ENCODE measurements around the gene NUP62.

The NUP62 gene

DNA sequence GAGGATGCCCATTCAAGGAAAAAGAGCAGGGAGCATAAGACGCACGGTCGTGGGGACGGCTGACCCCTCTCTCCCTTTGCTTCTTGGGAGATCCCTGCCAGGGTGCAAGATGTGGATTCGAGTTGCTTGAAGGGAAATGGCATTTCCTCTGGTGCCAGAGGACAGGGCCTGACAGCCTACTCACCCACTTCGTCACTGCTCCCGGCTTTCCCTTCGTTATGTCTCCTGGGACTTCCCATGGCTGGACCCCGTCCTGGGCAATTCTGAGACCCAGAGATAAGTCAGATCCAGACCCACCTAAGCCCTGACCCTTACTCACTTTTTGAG is 50.6 kb downstream of the NUP62 start:
- DNase-seq: no peak

DNA sequence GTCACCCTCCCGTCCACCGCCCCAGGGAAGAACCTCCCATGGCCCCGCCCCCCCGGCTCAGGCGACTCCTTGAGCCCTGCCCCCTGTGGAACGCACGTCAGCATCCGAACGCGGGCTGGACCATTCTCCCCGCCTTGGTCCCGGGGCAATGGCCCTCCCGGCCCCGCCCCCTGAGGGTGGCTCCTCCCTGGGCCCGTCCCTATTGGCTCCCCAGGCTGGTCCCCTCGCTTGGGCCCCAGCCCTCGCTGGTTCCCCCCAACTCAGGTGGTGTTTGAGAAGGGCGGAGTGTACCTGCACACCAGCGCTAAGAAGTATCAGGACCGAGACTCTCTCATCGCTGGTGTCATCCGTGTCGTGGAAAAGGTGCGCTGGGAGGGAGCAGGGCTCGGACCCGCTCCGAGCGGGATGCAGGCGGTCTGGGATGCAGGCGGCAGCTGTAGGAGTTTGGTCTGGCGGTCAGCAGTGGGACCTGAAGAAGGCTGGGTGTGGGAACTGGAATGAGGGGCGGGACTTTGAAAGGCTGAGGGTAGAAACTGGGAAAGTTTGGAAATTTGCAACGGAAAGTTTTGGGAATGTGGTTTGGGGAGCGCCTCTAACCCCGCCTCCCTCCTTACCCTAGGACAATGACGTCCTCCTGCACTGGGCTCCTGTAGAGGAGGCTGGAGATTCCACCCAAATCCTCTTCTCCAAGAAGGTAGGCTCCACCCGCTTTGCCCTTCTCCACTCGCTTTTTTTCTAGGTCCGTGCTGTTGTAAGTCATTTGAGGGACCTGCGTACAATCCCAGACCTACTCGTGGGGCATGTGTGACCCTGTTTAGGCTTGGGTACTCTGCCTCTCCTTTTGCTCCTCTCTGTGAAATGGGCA is 51.2 kb downstream of the NUP62 start:
- peak; percentile 98 for DNase-seq

DNA sequence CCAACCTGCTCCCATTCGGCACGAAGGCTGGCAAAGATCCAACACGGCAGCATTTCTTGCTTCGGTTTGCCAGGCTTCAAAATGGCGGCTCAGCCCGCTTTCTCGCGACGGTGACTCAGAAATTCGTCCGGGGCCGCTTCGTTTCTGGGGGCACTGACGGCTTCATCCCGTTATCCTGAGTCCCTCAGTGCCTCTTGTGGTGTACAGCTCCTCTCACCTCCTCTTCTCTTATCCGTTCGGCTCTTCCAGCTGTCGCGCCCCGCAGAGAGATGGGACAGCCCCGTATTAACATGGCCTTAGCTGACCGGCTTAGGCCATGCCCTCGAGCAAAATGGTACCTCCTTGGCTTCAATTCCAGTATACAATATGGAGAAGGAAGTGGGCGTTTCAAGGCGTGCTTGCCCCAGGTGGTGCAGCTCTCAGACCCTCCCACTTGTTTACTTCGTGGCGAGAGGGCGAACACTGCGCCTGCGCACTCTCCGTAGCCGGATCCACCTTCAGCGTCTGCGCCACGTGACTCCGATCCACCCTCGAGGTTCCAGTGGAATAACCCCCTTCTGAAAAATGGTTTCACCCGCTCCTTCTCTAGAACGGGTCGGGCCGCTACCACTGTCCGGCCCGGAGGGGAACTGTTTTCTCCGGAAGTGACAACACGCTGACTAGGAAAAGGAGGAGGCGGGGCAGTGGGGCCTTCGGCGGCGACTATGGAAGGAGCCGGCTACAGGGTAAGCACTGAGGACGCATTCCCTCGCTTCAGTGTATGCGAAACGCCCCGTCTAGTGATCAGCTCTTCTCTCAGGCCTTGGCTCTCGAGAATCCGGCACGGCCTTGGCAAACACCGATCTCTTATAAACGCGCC is 52.1 kb downstream of the NUP62 start, which contains the start of the genes AKT1S1 and TBC1D17:
Gene AKT1S1 (minus strand): TSS at position 336 of the 859 bp plus-strand sequence. CDS start 4,060 bp downstream, outside the sequence.
Gene TBC1D17 (plus strand): TSS at position 683 of the 859 bp plus-strand sequence. CDS start 22 bp downstream, at position 705.
- peak; percentile 100 for DNase-seq

DNA sequence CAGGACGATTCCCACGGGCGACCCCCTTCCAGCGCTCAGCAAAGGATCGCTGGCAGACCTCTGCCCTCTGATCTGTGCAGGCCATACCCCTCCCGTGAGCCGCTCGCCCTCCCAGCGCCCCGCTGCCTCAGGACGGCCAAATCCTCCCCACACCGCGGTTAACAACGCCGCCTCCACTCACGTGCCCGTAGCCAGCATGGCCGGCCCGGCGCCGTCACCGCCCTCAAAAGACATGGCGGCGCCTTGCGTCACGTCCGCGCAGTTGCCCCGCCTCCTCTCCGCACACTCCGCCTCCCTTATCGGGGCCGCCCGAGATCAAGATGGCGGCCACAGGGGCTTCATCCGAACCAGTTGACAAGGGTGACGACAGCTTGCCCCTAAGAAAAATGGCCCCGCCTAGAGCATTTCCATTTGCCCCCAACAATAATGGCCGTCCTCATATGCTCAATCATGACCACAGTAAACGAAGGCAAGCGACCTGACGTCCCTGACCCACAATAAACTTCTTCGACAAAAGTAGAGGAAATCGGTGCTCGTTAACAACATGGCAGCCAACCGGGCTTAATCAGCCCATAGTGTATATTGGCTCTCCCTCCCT is 52.8 kb downstream of the NUP62 start:
- DNase-seq: peak; percentile 99

DNA sequence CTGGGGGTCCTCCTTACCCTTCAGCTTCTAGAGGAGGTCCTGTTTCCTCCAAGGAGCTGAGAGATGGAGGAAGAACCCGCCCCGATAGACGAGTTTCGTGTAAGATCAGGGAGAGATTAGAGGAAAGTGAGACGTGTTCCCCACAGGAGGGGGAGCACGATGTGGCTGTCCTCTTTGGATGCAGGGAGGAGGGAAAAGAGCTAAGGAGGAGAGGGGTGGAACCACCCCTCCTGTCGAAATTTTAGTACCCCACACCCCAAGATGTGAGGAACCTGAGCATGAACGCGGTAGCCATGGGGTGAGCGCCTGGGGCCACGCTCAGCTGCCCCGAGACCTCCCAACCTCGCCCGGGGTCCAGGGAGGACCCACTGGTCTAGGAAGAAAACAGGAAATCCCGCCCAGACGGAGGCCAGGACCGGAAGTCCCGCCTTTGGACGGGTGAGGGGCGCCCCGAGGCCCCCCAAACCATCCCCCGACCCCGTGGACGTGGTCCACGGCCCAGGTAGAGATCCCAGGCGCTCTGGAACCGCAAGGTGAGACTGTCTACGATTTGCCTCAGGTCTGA is 53.4 kb downstream of the NUP62 start:
- DNase-seq: peak; percentile 45

DNA sequence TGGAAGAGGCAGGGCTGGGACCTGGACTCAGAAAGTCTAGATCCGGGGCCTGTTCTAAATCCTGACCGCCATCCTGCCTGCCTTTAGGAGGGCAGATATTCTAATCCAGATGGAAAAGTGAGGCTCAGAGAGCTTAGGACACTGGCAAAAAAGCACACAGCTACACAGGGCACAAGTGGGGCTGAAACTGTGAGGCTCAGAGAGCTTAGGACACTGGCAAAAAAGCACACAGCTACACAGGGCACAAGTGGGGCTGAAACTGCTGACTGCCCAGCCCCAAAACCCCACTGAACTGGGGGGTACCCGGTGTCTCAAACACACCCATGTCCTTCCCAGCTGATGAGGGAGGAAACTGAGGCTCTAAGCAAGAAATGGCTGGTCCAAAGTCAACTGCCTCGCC is 54.1 kb downstream of the NUP62 start:
- no peak for DNase-seq

DNA sequence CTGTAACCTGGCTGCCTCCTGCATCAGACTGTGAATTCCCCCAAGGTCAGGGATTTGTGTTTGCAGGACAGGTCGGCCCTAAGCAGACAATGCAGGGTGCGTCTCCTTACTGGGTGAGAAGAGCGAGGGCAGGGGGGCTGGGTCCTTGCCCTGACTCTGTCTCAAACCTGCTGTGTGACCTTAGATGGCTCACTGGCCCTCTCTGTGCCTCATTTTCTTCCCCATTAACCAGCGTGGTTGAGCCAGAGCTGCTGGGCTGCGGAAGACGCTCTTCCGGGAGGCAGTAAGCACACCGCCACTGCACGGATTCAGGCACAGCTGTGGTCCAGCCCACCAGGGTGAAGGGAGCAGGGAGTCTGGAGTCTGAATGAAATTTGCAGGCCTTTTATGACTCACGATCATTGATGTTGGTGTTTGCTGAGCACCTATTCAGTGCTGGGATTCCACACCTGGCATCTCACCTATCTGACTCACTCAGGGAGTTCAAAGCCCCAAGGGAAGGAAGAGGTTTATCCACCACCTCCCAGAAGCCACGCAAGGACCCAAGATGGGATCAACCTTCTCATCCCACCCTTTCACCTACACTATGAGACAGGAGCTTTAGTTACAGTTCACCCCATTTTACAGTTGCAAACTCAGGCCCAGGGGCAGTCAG is 54.7 kb downstream of the NUP62 start:
- DNase-seq: no peak

DNA sequence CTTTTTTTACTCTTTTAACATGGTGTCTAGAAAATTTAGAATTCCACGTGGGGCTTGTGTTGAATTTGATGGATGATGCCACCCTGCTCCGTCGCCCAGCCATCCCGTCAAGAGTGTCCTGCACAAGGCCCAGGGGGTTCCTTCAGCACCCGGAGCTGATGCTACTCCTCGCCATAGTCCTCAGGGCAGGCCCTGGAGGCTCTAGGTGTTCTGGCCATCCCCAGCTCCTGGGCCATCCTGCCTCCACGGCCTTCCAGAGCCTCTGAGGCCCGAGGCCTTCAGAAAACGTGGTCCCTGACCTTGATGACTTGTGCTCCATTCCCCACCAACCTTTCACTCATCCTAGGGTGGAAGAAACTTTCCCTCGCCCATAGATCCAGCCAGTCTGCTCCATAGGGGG is 55.5 kb downstream of the NUP62 start:
- no peak for DNase-seq

DNA sequence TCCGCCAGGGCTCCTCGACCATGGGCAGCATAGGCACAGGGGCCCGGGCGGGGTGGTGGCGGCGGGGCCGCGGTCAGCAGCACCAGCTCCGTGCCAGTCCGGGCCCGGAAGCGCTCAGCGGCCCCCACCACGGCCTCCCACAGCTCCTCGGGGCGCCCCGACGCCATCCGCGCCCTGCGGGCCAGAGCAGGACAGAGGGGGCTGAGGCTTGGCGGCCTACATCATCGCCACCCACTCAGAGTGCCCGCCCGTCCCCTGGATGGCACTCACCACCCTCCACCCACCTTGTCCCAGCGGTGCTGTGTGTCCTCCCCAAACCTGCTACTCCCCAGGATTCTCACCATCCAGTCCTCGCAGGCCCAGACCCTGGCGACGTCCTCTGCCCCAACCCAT is 56.2 kb downstream of the NUP62 start:
- no peak for DNase-seq

DNA sequence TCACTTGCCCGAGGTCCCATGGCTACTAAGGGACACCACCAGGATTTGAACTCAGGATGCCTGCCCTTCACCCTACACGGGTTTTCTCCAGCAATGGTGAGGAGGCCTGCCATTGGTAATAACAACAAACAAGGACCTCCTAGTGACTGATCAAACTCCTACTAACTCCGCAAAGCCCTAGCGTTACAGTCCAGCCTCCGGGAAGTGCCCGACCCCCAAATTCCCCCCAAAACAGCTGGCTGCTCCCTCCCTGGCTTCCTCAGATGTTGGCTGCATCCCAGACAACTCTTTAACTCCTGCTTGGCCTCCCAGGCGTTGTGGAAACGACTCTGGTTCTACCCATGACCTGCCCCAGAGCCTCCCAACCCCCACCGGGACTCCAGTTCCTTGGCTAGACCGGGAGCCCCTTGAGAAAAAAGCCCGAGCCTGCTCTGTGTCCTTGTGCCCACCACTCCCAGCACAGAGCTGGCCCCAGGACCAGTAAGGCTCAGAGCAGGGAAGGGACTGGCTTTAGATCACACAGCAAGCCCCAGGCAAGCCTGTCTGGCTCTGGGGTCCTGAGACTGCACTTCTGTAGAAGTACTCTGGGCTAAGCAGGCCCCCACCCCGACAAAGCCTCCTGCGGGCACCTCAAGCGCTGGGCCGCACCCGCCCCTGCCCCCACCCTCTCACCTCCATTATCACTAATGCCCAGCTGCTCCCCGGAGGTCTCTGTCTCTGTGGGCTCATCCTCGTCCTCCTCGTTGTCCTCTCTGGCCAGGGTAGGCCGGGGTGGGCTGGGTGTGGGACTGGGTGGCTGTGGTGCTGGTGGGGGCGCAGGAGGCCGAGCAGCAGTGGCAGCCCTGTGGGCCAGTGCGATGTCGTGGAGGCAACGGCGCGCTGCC is 56.8 kb downstream of the NUP62 start:
- no peak for DNase-seq

DNA sequence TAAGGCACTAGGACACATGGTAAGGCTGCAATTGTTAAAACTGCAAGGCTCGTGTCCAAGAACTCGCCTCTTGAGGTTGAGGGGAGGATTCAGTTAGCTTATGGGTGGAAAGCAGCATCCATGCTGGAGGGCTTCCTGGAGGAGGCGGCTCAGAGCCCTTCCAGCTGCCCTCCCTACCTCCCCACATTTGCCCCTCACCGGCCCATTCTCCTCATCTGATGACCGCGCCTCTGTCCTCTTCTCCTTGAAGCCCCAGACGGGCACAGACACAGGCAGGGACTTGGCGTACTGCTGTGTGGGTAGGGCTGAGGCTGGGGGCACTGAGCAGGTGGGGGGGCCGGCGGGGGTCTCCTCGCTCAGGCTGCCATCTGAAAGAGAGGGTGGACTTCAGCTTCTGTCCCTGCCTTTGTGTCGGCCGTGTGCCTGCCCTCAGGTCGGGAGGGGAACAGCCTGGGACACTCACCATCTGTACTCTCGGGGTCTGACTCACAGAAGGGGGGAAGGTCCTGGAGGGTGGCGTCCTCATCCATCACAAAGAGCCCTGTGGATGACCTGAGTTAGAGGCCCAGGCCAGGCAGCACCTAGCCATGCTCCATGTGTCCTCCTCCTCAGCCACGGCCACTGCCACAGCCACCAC is 57.8 kb downstream of the NUP62 start:
- no peak for DNase-seq

DNA sequence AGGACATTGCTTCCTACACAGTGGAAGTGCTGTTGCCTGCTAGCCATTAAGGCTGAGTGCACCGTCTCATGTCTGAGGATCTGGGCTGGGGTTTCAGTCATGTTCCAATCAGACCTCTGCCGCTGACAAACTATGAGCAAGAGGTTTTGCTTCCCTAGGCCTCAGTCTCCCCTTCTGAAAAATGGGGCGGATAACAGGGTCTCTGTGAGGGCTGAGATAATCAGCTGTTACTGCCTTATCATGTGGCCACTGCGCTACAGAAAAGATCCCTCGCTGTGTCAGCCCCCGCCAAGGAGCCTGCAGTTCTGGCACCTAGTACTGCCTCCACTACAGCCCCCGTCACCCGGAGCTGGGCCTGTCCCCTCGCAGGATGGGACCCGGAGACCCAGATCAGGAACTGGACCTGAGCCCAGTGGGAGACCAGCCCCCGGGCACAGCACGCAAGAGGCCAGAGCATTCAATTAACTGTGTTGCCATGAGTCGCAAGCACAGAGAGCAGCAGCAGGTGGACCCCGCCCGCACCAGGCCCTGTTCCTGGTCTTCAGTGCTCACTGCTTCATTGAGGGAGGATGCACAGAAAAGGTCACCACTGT is 58.9 kb downstream of the NUP62 start:
- no peak for DNase-seq

DNA sequence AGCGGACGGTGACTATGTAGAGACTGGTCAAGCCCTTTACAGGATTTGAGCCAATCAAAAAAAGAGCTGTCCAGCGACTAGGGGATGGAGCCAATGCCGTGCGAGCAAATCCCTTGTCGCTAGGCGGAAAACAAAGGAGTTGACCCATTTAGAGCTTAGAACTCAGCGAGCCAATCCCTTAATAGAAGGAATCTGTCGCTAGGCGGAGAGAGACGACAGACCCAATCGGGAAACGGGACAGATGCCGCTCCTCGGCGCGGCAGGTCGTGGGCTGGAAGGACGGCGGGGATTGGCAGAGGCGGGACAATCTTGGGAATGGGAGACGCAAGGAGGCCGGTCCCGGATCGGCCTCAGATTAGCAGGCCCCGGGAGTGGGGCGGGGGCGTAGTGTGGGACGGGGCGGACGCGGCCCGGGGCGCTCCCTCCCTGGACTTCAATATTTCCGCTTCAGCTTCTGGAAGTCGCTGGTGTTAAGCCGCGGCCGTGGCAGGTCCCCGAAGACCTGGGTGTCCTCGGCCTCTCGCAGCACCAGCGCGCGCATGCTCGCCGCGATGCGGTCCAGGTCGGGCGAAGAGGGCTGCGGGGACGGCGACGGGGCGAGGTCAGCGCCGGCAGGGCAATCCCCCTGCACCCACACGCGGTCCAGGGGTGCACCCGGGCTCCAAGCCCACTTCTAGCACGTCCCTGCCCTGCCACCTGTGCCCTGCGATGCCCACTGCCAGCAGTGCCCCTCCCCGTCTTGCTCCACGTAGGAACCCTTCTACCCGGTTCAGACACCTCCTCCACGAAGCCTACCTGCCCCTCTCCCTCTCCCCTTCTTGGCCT is 59.6 kb downstream of the NUP62 start:
- DNase-seq: peak; percentile 99

DNA sequence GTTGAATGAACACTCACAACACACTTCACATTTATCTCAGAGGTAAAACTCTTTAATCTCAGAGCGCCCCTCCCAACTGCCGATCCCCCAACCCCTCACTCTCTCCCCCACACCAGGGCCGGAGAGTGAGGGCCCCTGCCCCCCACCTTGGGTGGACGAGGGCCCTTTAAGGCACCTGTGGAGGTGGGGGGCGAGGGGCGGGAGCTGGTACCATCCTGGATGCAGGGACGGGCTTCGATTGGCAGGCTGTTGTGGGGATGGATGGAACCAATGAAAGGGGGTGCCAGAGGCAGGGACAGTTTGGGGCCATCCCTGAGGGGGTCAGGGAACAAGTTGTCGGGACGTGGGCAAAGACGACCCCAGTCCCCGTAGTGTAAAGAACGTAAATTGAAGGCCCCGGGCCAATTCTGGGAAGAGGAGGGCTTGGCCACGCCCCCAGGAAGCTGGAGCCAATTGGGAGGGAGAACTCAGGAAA is 60.3 kb downstream of the NUP62 start:
- DNase-seq: no peak

DNA sequence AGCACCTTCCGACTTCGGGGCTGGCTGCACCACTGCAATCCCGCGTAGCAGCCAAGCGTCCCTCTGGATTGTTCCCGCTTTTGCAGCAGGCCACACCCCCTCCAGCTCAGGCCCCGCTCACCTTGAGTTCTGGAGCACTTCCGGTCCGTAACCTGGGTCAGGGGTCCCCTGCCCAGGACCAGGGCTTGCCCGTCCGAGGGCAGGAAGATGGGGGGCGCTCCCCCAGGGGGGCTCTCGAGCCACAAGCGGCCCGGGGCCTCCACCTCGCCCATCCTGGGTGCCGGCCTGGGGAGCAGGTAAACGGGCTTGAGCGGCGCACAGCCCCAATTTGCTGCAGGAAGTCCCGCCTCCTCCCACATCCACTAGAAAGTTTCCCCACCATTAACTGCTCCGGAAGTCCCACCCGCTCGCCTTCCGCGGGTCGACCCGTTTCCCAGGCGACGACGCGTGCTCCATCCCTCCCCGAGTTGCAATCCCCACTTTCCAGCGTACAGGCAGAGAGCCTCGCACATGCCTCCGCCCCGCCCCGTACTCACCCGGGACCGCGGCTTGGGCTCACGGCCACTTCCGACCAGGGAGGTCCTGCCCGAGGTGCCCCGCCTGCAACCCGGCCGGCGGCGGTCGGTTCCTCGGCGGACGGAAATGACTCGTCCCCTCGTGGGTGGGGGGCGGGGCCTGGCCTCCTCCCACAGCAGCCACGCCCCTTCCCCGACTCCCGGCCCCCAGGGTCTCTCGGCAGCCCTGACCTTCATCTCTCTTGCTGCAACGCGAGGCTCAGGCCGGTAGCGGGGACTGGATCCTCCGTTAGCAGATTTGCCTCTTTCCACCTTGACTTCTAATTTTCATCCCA is 62.1 kb downstream of the NUP62 start, which contains the start of gene PNKP:
Gene PNKP (minus strand): TSS at position 644 of the 850 bp plus-strand sequence. CDS start 372 bp downstream, at position 272.
- peak; percentile 92 for DNase-seq

DNA sequence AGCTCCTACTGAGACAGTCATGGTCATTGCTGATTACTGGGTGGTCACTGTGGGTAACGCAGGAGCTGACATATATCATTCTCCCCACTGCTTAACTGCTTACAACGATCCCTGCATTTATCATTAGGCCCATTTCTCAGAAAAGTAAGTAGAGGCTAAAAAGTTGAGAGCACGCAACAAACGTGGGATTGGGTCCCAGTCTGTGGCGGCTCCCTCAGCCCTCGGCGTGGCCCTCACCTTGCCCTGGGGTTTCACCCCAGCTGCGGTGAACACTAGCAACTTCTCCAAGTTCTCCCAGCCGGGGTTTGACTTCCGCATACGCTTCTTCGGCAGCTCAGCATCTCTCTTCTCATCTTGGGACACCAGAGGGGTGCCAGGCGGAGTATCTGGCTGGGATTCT is 64.4 kb downstream of the NUP62 start:
- DNase-seq: no peak

DNA sequence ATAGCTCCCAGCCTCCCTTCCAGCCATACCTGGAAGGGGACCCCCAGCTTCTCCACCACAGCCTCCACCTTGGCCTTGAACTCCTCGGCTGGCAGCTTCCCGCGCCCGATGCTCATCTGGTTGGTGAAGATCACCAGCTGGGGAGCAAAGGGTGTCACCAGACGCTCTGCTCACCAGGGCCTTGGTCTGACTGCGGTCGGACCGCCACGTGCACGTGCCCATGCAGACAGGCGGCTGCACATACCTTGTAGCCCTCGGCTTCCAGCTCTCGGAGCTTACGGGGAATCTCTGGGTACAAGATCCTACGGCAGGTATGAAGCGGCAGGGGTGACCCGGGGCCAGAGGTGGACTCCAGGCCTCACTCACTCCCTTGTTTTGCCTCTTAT is 65.4 kb downstream of the NUP62 start:
- no peak for DNase-seq

DNA sequence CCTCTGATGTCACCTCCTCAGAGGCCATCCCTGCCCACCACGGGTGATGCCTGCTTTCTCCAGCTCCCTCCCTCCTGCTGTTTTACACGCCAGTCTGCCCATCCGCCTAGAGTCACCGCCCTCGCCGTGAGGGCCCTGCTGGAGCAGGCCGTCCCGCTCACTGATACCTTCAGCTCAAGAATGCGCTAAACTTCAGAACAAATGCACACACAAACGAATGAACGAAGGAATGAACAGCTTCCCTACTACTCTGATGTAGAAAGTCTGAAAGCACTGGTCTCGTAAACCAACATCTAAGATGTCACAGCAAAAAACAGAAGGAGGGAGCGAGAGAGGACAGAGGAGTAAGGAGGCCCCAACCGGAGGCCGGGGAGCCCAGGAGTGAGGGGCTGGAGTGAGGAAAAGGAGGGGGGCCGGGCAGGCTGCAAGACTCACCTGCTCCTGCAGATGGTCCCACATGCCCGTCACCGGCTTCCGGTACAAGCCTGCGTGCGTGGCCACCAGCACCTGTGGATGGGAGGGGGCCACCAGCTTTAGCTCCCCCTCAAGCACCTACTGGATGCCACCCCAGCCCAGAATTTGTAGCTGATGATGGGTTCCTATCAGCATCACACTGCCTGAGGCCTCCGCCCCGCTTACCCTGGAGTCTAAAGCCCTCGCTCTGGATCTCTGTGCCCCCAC is 65.9 kb downstream of the NUP62 start:
- no peak for DNase-seq

Data from inflammatory macrophage treated with lipopolysaccharide for 4 hours (primary cell).